Caco-2 (cell line): ENCODE measurements around the gene RNFT2. TPM values are rescaled to one million over a fixed set of nuclear protein-coding genes. Genes with fewer than 3 reads are reported as not detected.

Experiments used
- BruUV-seq: library from RNA; stranded (reverse); fragments of 400-500 nt; replicated peaks from 2 replicates; lab custom pipeline; 2021; lab: Mats Ljungman, UMichigan
- CTCF ChIA-PET: fragments of 300-600 bp; sonication (Branson Sonifier 250); formaldehyde crosslinking; loops from one replicate; lab custom pipeline; 2022; ENCODE audit warnings: antibody characterized with exemption; lab: Charles Lee
- POLR2A ChIA-PET: fragments of 300-600 bp; sonication (Branson Sonifier 250); formaldehyde crosslinking; loops from one replicate; lab custom pipeline; 2022; ENCODE audit warnings: antibody characterized with exemption; lab: Charles Lee
- DNase-seq, 2 experiments: peaks; one replicate each; pipeline versions ENCODE4 v3.0.0 to v3.0.0-alpha.2; 2020 to 2022
- H3K27me3 ChIP-seq: replicated peaks from 2 replicates; pipeline ENCODE4 v1.6.0; 2011; ENCODE audit warnings: low read length; ENCODE audit not compliant: control insufficient read depth, insufficient read depth
- H3K36me3 ChIP-seq: 2 replicates; pipeline ENCODE4 v1.5.1; 2011; ENCODE audit warnings: low read length; ENCODE audit not compliant: control insufficient read depth, insufficient read depth
- H3K4me1 ChIP-seq: fragments of 250-450 bp; sonication (Bioruptor Pico); 2 replicates; pipeline ENCODE4 v1.5.1; 2020; ENCODE audit warnings: mild to moderate bottlenecking
- H3K4me3 ChIP-seq: 2 replicates; pipeline ENCODE4 v1.5.1; 2011; ENCODE audit warnings: low read depth, mild to moderate bottlenecking, control low read depth, low read length
- H3K9me3 ChIP-seq: fragments of 250-450 bp; sonication (Bioruptor Pico); 2 replicates; pipeline ENCODE4 v1.5.1; 2020; ENCODE audit warnings: mild to moderate bottlenecking, moderate library complexity
- H3K27ac Mint-ChIP-seq: one replicate; pipeline ENCODE4 v1.8.0; 2022; ENCODE audit warnings: mixed read lengths; ENCODE audit not compliant: unreplicated experiment
- H3K27me3 Mint-ChIP-seq: one replicate; pipeline ENCODE4 v1.8.0; 2022; ENCODE audit warnings: mixed read lengths; ENCODE audit not compliant: insufficient read depth, unreplicated experiment
- H3K36me3 Mint-ChIP-seq: one replicate; pipeline ENCODE4 v1.8.0; 2022; ENCODE audit warnings: mild to moderate bottlenecking, mixed read lengths; ENCODE audit not compliant: insufficient read depth, unreplicated experiment
- H3K4me1 Mint-ChIP-seq: one replicate; pipeline ENCODE4 v1.8.0; 2022; ENCODE audit warnings: low read depth, mixed read lengths; ENCODE audit not compliant: unreplicated experiment
- H3K4me3 Mint-ChIP-seq: one replicate; pipeline ENCODE4 v1.8.0; 2022; ENCODE audit warnings: mild to moderate bottlenecking, moderate library complexity, mixed read lengths; ENCODE audit not compliant: unreplicated experiment
- H3K9me3 Mint-ChIP-seq: one replicate; pipeline ENCODE4 v1.8.0; 2022; ENCODE audit warnings: mixed read lengths; ENCODE audit not compliant: unreplicated experiment
- intact Hi-C: fragments of 100-400 bp; cut with micrococcal nuclease; formaldehyde crosslinking; loops from one replicate; pipeline ENCODE4 v1.10.0; 2022; ENCODE audit not compliant: unreplicated experiment
- total RNA-seq: library from RNA; stranded (reverse); gene quantifications from 2 replicates; pipeline ENCODE4 v1.2.3, GENCODE V29; 2022
- TF ChIP-seq, protein P1 (sequence below), 2 experiments: fragments of 200-600 bp in 1 of 2; IDR thresholded peaks; 1 replicate in 1 of 2; 2 replicates in 1 of 2; pipeline versions ENCODE4 v1.5.1 to v1.8.0; 2011 to 2022; ENCODE audit warnings: antibody characterized with exemption in 1 of 2, control low read depth in 1 of 2, inconsistent platforms in 1 of 2, low read depth in 1 of 2, low read length in 1 of 2, mild to moderate bottlenecking in 1 of 2, moderate library complexity in 1 of 2; ENCODE audit not compliant: insufficient read depth in 1 of 2, severe bottlenecking in 1 of 2, unreplicated experiment in 1 of 2

RNFT2 gene
- total RNA-seq, 1 experiment from 2014 or later: 11.6 TPM

DNA sequence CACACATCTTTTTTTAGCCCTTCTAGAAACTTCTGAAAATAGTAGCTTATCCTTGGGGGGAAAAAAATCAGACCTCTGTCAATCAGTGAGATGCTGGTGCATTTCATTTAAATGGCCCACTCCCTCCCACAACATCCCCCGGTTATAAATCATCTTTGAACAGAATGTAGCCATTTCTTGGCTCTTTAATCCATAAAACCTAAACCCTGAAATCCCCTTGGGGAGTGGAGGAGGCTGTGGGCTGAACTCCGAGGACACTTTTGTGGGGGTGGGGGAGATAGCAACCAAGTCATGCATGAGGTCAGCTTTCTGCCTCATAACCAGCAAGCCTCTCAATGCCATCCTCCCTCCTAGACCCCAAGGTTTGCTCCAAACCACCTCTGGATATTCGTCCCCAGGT is 122.1 kb downstream of the RNFT2 start:
- no peak overlapping the region for H3K4me3 ChIP-seq

DNA sequence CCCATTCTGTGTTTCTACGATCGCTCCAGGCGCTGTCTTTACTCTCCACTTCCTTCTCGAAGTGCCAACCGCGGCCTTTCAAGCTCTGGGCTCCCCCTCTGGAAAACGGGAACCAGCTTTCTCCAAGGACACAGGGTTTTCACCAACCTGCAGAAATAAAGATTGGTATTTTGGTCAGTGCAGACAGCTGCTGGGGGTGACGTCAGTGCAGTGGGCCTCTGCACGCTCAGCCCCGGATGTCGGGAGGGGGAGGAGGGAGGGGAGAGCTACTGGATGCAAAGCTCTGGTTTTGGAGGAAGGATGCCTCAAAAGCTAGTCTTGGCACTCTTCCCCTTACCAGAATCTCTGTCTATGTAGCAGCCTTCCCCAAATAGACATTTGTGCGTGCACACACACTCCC is 123.2 kb downstream of the RNFT2 start:
- TF ChIP-seq, protein P1, sequence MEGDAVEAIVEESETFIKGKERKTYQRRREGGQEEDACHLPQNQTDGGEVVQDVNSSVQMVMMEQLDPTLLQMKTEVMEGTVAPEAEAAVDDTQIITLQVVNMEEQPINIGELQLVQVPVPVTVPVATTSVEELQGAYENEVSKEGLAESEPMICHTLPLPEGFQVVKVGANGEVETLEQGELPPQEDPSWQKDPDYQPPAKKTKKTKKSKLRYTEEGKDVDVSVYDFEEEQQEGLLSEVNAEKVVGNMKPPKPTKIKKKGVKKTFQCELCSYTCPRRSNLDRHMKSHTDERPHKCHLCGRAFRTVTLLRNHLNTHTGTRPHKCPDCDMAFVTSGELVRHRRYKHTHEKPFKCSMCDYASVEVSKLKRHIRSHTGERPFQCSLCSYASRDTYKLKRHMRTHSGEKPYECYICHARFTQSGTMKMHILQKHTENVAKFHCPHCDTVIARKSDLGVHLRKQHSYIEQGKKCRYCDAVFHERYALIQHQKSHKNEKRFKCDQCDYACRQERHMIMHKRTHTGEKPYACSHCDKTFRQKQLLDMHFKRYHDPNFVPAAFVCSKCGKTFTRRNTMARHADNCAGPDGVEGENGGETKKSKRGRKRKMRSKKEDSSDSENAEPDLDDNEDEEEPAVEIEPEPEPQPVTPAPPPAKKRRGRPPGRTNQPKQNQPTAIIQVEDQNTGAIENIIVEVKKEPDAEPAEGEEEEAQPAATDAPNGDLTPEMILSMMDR (IDR thresholded peaks at IDR 0.05; ENCODE audit: insufficient read depth in 1 of 2, low read depth in 1 of 2, low read length in 1 of 2, severe bottlenecking in 1 of 2, unreplicated experiment in 1 of 2): no peak
- no peak overlapping the region for H3K4me3 ChIP-seq

More for the DNA sequence above, 122.1 kb downstream of the RNFT2 start:
- POLR2A ChIA-PET: no interaction called here
- intact Hi-C loops: no loop called here
- BruUV-seq: no TSS peak
- Mint-ChIP-seq H3K27ac (no peak overlapping the region), H3K27me3 (peaks cover 16% of the 10 kb centered on the region), H3K36me3 (no peaks in the 10 kb centered on the region), H3K9me3 (no peaks in the 10 kb centered on the region), H3K4me1 (peaks cover 7% of the 10 kb centered on the region), H3K4me3 (no peak overlapping the region)
- Histone ChIP-seq H3K9me3 (no peaks in the 10 kb centered on the region), H3K27me3 (no peaks in the 10 kb centered on the region), H3K36me3 (no peaks in the 10 kb centered on the region), H3K4me1 (no peaks in the 10 kb centered on the region)
- DNase-seq: no peak
- CTCF ChIA-PET: interaction anchor here (0.6 to 0.7 kb wide), 2 partner anchors 25 to 321 kb away, joined by 3 read pairs; no protein-coding TSS in a partner anchor
- TF ChIP-seq, protein P1 (IDR thresholded peaks at IDR 0.05; ENCODE audit: insufficient read depth in 1 of 2, low read depth in 1 of 2, low read length in 1 of 2, severe bottlenecking in 1 of 2, unreplicated experiment in 1 of 2): no peak

DNA sequence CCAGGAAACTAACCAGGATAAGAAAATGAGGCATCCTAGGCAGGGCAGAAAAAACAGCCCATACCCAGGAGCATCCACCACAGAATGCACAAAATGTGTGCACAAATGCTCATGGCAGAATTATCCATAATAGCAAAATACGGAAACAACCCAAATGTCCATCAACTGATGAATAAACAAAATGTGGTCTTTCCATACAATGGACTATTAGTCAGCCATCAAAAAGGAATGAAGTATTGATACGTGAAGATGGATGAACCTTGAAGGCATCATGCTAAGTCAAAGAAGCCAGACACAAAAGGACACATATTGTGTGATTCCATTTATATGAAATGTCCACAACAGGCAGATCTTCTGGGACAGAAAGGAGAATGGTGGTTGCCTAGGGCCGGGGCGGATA is 124.1 kb downstream of the RNFT2 start:
- H3K4me1 ChIP-seq: no peaks in the 10 kb centered on the region
- peaks cover 7% of the 10 kb centered on the region for H3K4me1 Mint-ChIP-seq
- intact Hi-C loops: no loop called here
- no peaks in the 10 kb centered on the region for H3K36me3 Mint-ChIP-seq
- CTCF ChIA-PET: no interaction called here
- TF ChIP-seq, protein P1 (IDR thresholded peaks at IDR 0.05; ENCODE audit: insufficient read depth in 1 of 2, low read depth in 1 of 2, low read length in 1 of 2, severe bottlenecking in 1 of 2, unreplicated experiment in 1 of 2): no peak
- H3K36me3 ChIP-seq: no peaks in the 10 kb centered on the region
- no peaks in the 10 kb centered on the region for H3K9me3 ChIP-seq
- no peak overlapping the region for H3K4me3 Mint-ChIP-seq
- H3K9me3 Mint-ChIP-seq: no peaks in the 10 kb centered on the region
- no peak overlapping the region for H3K27ac Mint-ChIP-seq
- H3K4me3 ChIP-seq: no peak overlapping the region
- peaks cover 16% of the 10 kb centered on the region for H3K27me3 Mint-ChIP-seq
- BruUV-seq: no TSS peak
- POLR2A ChIA-PET: no interaction called here
- no peak for DNase-seq
- no peaks in the 10 kb centered on the region for H3K27me3 ChIP-seq

More for the DNA sequence above, 123.2 kb downstream of the RNFT2 start:
- Mint-ChIP-seq H3K4me3 (no peak overlapping the region), H3K36me3 (no peaks in the 10 kb centered on the region), H3K4me1 (peaks cover 7% of the 10 kb centered on the region), H3K27ac (no peak overlapping the region), H3K27me3 (peaks cover 16% of the 10 kb centered on the region), H3K9me3 (no peaks in the 10 kb centered on the region)
- intact Hi-C loops: no loop called here
- no peaks in the 10 kb centered on the region for H3K9me3 ChIP-seq
- H3K27me3 ChIP-seq: no peaks in the 10 kb centered on the region
- no peak for DNase-seq
- ChIA-PET CTCF (no interaction called here), POLR2A (no interaction called here)
- BruUV-seq: no TSS peak
- no peaks in the 10 kb centered on the region for H3K4me1 ChIP-seq
- no peaks in the 10 kb centered on the region for H3K36me3 ChIP-seq
